HG02840 (cell line): ENCODE data around the gene CASP8.
"Not testable (repeated sequence)": the region's sequence is repeated elsewhere in the genome, so short reads cannot be mapped to it uniquely, and the experiment has no call there.

Experiments
- ATAC-seq: cut with Tn5 transposase; IDR thresholded peaks from one replicate; pipeline ENCODE4 v1.9.1; 2021; ENCODE audit warnings: mild to moderate bottlenecking, moderate library complexity, moderate number of reproducible peaks; ENCODE audit not compliant: unreplicated experiment, low FRiP score

The CASP8 gene

GRCh38 chr2:201266629-201267028 lies 6.3 kb downstream of the CASP8 start:
- ATAC-seq, result no peak

- no peak for ATAC-seq
These were observed 7.1 kb downstream of the CASP8 start for GRCh38 chr2:201267278-201268030.

GRCh38 chr2:201269764-201270163 lies 9.4 kb downstream of the CASP8 start:
- ATAC-seq, result no peak

- ATAC-seq, result no peak
These were observed 10.1 kb downstream of the CASP8 start for GRCh38 chr2:201270293-201271001.

GRCh38 chr2:201271917-201272316 lies 11.6 kb downstream of the CASP8 start:
- ATAC-seq, result no peak

GRCh38 chr2:201273330-201273983 lies 13.1 kb downstream of the CASP8 start:
- no peak for ATAC-seq

- ATAC-seq, result no peak
These were observed 14.7 kb downstream of the CASP8 start for GRCh38 chr2:201275069-201275468.

- ATAC-seq, result no peak
These were observed 15.7 kb downstream of the CASP8 start for GRCh38 chr2:201275990-201276389.

- no peak for ATAC-seq
These were observed 16.2 kb downstream of the CASP8 start for GRCh38 chr2:201276511-201276910.

- no peak for ATAC-seq
These were observed 18.7 kb downstream of the CASP8 start for GRCh38 chr2:201279079-201279478.

- ATAC-seq, result no peak
These were observed 20.1 kb downstream of the CASP8 start for GRCh38 chr2:201280191-201281040.

GRCh38 chr2:201285499-201285898 lies 25.2 kb downstream of the CASP8 start:
- ATAC-seq, result no peak

GRCh38 chr2:201290457-201291148 lies 30.3 kb downstream of the CASP8 start:
- not testable (repeated sequence) for ATAC-seq

- no peak for ATAC-seq
These were observed 38.2 kb downstream of the CASP8 start for GRCh38 chr2:201298462-201299052.

GRCh38 chr2:201299929-201300328 lies 39.6 kb downstream of the CASP8 start:
- not testable (repeated sequence) for ATAC-seq

GRCh38 chr2:201307876-201308275 lies 47.5 kb downstream of the CASP8 start:
- no peak for ATAC-seq

- ATAC-seq, result no peak
These were observed 48.6 kb downstream of the CASP8 start for GRCh38 chr2:201308914-201309313.

GRCh38 chr2:201313362-201313761 lies 53.0 kb downstream of the CASP8 start:
- no peak for ATAC-seq

- no peak for ATAC-seq
These were observed 59.2 kb downstream of the CASP8 start for GRCh38 chr2:201319511-201319910.

- no peak for ATAC-seq
These were observed 59.9 kb downstream of the CASP8 start for GRCh38 chr2:201320257-201320656.
